COLO668 (cell line): Measurements from ENCODE around the gene ZC3H6.

Experiments used
- DNase-seq: peaks from one replicate; lab custom pipeline; 2025; ENCODE audit not compliant: unreplicated experiment; lab: John Stamatoyannopoulos, UW

Gene ZC3H6, protein sequence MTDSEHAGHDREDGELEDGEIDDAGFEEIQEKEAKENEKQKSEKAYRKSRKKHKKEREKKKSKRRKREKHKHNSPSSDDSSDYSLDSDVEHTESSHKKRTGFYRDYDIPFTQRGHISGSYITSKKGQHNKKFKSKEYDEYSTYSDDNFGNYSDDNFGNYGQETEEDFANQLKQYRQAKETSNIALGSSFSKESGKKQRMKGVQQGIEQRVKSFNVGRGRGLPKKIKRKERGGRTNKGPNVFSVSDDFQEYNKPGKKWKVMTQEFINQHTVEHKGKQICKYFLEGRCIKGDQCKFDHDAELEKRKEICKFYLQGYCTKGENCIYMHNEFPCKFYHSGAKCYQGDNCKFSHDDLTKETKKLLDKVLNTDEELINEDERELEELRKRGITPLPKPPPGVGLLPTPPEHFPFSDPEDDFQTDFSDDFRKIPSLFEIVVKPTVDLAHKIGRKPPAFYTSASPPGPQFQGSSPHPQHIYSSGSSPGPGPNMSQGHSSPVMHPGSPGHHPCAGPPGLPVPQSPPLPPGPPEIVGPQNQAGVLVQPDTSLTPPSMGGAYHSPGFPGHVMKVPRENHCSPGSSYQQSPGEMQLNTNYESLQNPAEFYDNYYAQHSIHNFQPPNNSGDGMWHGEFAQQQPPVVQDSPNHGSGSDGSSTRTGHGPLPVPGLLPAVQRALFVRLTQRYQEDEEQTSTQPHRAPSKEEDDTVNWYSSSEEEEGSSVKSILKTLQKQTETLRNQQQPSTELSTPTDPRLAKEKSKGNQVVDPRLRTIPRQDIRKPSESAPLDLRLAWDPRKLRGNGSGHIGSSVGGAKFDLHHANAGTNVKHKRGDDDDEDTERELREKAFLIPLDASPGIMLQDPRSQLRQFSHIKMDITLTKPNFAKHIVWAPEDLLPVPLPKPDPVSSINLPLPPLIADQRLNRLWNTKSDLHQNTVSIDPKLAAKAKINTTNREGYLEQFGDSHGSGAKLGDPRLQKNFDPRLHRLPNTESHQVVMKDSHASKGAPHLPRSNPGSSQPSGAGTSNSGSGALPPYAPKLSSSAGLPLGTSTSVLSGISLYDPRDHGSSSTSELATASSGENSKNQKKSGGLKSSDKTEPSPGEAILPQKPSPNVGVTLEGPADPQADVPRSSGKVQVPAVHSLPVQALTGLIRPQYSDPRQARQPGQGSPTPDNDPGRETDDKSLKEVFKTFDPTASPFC

DNA sequence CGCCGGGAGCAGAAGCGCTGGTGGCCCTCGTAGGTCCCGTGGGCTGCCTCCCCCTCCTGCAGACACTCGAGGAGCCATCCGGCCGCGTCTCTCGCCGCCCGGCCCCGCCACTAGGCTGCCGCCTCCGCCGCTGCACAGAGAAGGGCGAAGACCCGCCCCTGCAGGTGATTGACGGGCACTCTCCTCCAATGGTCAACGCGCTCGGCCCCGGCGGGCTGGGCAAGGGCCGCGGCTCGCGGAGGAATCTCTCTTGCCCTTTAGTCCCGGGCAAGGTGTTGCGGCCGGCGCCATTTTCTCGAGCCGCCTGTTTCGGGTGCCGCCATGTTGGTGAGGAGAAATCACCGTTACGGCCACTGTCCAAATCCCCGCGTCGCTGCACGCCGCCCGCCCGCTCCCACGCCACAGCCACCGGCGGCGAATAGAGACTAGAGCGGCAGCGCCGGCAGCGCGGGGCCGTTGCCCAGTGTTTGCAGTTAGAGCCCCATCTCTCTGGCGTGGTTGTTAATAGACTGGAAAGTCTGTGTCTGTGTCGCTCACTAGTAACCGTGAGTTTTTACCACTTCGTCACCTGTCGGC lies at the start of gene ZC3H6:
Gene ZC3H6, plus strand, starts transcription at position 287 of the 576 bp plus-strand sequence. CDS start 398 bp downstream, outside the sequence.
- DNase-seq, result peak; percentile 98

DNA sequence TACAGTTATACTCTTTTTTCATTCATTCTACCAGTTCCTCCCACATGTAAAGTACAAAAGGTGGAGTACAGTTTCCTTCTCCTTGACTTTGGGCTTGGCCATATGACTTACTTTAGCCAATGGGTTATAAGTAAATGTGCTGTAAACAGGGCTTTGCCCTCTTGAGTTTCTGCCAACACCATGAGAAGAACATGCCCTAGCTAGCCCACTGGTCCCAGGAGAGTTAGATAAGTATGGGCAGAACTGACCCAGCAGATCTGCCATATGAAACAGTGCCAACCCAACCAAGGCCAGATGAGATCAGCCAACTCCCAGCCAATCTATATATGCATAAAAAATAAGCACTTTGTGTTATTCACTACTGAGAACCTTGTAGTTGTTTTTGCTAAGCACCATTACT lies 46.0 kb upstream of the ZC3H6 start:
- DNase-seq, result no peak

DNA sequence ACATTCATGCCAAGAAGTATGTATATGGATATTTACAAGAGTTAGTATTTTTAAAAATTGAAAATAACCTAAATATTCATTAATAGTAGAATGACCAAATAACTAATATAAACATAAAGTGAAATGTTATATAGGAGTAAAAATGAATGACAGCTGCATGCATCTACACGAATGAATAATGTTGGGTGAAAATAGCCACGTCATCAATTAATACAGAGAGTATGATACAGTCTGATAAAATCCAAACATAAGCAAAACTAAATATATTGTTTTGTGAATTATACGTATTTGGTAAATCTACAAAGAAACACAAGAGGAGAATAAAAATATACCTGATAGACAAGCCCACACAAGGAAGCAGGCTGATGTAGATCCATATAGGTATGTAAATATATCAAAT lies 45.0 kb upstream of the ZC3H6 start:
- DNase-seq, result no peak

DNA sequence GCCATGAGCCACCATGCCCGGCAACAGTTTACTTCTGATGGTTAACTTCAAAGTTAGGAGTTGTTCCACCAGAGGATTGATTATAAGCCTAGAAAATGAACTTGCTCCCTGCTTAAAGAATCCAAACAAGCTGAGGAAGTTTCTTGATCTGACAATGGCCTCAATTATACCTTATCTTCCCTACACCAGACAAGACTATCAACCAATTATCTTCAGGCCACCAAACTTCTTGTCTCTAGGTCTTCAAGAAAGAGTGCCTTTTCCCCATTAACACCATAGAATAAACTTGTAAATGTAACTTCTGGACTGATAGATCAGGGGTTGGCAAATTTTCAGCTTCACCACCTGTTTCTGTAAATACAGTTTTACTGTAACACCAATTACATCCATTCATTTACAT lies 35.5 kb upstream of the ZC3H6 start:
- DNase-seq, result no peak

DNA sequence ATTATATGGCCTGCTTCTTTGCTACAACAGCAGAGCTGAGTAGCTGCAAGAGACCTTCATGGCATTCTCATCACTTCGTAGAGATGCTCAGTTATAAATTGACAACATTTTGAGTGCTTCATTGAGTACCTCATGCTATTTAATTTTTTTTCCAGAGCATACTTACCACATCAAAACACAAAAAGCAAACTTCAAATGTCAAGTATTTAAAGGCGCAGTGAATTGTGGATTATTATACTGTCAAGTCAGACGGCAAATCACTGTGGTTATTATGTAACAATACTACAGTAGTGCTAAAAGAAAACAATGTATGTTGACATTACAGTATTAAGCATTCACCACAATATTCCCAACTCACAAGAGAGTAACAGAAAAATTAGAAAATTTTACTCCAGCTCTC lies 33.0 kb upstream of the ZC3H6 start:
- no peak for DNase-seq

DNA sequence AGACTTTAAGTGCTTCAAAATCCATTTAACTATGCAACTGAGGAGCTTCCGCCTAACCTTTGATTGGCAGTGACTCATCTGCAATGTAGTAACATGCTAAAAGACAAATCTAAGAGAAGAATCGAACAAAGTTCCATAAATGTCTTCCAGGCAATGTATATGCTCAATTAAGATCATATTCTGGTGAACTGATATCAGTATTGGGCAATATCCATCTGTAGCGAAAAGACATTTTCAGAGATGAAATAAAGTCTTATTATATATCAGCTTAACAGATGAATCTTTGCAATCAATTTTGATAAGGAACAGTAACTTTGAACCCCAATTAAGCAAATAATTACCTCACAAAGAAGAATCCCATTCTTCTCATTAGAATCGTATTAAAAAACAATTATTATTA lies 32.2 kb upstream of the ZC3H6 start:
- DNase-seq, result no peak

DNA sequence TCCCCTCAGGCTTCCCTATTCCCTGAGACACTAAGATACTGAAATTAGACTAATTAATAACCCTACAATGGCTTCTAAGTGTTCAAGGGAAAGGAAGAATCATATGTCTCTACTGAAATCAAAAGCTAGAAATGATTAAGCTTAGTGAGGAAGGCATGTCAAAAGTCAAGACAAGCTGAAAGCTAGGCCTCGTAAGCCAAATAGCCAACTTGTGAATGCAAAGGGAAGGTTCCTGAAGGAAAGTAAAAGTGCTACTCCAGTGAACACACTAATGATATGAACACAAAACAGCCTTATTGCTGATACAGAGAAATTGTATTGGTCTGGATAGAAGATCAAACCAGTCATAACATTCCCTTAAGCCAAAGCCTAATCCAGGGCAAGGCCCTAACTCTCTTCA lies 30.5 kb upstream of the ZC3H6 start:
- no peak for DNase-seq

DNA sequence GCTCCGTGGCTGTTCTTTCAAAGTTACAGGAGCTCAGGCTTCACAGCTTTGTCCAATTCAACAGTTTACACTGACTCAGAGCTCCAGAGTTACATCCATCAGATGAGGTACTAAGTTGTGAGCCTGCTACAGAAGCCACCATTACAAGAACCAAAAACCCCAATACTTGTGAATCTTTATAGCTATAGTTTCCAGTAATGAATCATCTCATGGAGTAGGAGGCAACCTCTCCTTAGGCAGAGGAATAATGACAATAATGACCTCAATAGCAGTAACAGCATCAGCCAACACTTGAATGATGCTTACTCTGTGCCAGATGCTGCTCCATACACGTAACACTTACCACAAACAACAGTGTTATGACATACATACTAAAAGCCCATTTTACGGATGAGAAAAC lies 24.1 kb upstream of the ZC3H6 start:
- DNase-seq, result no peak

DNA sequence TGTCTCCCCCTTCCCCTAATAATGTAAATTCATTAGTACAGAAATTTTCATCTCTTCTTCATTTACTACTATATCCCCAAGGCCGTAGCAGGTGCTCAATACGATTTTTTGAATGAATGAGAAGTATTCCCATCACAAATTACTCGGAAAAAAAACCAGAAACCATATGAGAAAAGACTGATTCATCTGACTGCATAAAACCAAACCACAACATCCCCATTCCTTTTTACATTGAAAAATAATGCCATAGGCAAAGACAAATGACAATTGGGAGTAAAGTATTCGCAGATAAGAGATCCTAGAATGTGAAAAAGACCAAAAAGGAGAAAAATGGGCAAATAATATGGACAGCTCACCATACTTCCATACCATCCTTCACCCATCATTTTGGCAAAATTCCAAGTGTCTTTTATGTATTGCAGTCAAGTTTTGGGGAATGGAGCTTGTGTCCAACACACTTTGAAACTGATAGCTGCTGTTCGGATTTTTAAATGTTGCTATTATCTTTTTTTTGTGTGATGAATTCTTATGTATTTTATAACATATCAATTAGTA lies 22.1 kb upstream of the ZC3H6 start:
- no peak for DNase-seq

DNA sequence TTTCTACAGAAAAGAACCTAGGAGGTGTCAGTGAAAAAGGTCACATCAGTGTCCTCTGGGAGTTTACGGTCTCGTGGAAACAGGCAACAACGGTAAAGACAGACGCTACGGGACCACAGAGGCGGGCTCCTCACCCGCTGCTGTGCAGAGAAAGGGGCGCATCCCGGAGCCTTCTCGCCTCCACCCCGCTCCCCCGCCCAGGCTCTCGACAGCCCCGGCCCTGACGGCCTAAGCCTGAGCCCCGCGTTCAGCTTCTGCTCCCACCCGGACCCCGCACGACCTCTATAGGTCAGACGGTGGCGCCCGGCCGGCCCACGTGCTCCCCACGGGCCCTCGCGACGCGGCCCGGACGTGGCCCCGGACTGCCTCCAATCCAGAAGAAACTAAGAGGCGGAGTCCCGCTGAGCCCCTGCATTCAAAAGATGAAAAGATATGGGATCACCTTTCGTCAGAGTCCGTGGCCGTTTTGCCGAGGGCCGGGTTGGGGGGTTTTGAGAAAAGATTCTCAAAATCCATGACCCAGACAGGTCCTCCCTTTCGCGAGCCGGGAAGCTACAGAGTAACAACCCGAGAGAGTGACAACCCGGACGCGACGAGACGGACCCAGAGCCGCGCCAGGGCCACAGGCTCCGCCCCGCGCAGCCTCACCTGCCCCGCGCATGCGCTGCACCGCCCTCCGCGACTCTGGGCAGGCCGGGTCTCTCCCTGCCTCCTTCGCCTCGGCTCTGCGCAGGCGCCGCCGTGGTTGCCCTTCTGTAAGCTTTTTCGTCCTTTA lies 20.7 kb upstream of the ZC3H6 start, which contains the start of gene ZC3H8:
Gene ZC3H8, minus strand, starts transcription at position 577 of the 775 bp plus-strand sequence. Its CDS starts 61 bp downstream, at position 516.
- DNase-seq, result peak; percentile 95

DNA sequence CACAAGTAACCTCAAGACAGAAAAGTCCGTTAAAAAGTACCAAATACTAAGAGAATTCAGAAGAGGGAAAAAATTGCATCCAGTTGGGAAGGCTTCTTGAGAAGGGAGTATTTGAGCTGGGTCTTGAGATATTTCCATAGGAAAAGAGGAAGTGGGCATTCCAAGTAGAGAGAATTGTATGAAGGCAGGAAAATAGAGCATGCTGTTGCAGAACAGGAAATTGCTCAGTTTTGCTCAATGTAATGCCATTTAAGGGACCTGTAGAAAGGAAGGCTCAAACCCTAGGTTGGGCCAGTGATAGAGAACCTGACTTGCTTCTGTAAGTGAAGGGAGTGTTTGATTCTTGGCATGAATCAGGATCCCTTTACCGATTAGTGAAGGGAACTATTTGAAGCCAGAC lies 19.5 kb upstream of the ZC3H6 start:
- DNase-seq, result no peak

DNA sequence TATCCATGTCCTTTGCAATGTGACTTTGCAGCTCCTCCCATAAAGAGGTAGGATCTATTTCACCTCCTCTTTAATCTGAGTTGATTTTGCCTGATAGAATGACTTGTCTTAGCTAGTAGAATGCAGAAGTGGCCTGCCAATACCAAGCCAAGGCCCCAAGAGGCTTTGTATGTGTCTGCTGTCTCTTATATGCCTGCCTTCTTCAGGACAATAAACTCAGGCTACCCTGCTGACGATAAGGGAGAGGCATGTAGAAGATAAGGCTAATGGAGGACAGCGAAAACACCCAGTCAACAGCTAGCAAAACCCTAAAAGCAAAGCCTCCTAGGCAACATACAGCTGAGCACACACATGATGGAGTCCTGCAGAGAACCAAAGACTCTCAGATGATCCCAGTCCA lies 18.7 kb upstream of the ZC3H6 start:
- no peak for DNase-seq

DNA sequence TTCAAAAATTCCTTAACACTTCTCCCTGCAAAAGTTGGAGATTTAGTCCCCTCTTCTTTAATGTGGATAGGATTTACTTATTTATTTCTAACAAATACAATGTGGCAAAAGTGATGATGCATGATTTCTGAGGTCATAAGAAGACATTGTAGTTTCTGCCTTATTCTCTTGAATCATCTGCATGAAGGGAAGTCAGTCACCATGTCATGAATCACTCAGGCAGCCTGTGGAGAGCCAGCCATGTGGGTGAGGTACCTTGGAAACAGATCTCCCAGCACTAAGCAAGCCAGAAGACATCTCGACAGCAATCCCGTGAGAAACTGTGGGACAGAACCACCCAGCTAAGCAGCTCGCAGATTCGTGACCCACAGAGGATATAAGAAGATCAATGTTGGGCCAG lies 17.8 kb upstream of the ZC3H6 start:
- no peak for DNase-seq

DNA sequence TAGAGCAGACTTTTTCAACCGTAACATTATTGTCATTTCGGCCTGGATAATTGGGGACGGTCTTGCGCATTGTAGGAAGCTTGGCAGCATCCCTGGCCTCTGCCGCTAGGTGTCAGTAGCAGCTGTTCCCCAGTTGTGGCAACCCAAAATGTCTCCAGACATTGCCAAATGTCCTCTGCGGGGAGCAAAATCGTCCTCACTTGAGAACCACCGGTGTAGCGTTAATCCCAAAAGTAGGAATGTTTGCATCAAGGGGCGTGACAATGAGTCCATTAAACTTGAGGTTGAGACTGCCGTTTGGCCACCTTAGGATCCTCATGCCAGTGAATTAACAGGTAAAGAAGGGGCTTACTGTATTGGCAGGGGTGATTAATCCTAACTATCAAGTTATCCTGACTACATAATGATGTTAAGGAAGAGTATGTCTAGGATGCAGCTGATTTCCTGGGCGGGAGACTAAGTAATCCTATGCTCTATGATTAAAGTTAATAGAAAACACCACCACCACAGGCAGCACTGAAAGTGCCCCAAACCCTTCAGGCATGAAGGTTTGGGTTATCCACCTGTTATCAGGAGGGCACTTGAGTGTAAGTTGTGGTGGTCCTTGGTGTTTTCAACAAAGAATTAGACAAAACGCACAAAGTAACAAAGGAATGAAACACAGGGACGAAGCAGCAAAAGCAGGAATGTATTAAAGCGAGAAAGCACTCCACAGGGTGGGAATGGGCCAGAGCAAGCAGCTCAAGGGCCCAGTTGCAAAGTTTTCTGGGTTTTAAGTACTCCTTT lies 15.7 kb upstream of the ZC3H6 start:
- DNase-seq, result peak; percentile 64

DNA sequence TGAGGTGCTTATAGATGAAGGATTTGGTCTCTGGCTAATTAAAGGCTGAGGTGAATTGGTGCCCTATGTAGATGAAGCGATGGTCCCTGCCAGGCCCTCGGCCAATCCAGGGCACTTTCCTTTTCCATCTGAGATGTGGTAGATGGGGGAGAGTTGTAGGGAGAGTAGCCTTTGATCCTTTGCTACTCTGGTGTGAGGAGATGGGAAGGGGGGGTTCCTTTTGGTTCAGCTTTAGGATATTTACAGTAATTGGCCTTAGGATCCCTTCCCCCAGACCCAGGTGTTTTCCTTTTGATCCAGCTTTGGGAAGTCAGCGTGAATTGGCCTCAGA lies 15.1 kb upstream of the ZC3H6 start:
- no peak for DNase-seq

DNA sequence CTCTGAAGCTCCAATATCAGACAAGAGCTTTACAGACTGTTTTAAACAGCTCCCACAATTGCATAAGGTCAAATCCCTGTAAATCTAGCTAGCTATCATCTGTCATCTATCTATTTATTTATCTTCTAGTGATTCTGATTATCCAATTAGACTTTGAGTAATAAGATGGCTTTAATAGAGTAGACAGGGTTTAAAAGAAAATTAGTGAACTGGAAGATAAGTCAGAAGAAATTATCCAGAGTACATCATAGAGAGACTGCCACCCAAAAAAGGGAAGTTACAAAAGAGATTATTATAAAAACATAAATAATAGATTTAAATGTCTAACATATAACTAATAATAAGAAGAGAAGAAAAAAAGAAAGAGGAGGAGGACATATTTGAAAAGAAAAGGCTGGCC lies 12.5 kb upstream of the ZC3H6 start:
- no peak for DNase-seq

DNA sequence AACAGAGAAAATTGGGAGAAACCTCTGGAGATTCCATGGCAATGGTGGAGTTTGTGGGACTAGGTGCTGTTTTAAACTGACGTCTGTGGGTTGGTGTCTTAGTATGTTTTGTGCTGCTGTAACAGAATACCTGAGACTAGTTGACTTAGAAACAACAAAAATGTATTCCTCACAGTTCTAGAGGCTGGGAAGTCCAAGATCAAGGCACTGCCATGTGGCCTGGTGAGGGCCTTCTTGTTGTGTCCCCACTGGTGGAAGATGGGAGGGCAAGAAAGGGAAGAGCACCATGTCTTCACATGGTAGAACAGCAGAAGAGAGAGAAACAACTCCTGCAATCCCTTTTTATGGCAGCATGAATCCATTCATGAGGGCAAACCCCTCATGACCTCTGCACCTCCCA lies 6.8 kb upstream of the ZC3H6 start:
- no peak for DNase-seq

DNA sequence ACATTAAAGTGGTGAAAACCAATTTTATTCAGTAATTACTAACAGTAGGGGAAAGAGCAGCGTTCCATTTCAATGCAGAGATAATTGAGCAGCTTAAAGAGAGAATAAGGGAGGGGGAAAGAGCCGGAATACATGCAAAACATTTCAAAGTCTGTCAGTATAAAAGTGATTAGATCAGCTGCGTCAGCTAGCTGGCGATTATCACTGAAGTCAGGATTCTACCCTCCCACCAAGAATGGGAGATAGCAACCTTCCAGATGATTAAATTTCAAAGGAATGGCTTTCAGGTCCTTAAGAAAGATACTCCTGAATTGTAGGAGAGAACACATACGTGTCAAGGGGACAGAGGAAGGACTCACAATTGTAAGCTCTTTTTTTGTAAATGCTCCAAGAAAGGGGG lies 2.7 kb upstream of the ZC3H6 start:
- DNase-seq, result no peak

DNA sequence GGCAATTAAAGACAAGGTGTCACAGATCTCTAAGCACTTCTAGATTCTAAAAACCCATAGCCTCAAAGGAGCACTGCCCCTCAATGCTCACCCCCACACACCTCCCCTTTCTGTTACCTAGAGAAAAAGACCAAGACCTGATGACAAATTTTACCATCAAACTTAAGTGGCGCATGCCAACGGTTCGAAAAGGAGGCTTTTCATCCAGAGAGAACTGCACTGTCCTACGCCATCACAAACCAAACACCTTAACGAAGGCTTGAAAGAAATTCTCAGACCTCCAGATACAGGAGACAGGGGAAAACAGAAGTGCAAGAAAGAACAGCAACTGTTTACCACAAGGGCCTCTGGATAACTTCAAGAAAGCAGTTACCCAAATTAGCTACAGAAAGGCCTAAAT lies 2.0 kb upstream of the ZC3H6 start:
- DNase-seq, result no peak
